Thoracic aorta (tissue), 2 donors: ENCODE results near the gene ZNF793. TPM values are rescaled to one million over a fixed set of nuclear protein-coding genes. Genes with fewer than 3 reads are reported as not detected.

ENCODE experiments used
- ATAC-seq: fragments of 150-250 bp; one replicate; pipeline ENCODE4 v1.8.0; 2017; ENCODE audit warnings: low read depth; ENCODE audit not compliant: insufficient number of reproducible peaks, low FRiP score
- DNase-seq: peaks from one replicate; pipeline ENCODE4 v3.0.0-alpha.2; 2020; ENCODE audit warnings: low spot score
- H3K27ac ChIP-seq, 2 donors: fragments of 200-600 bp; sonication (generic); 1 replicate in 1 of 2; 2 replicates in 1 of 2; pipeline ENCODE4 v1.5.1; 2016; ENCODE audit warnings: mild to moderate bottlenecking in 2 of 2, moderate library complexity in 2 of 2
- H3K27me3 ChIP-seq: fragments of 200-600 bp; sonication (generic); replicated peaks from 2 replicates; pipeline ENCODE4 v1.6.0; 2016; ENCODE audit warnings: mild to moderate bottlenecking; ENCODE audit not compliant: insufficient read depth
- H3K36me3 ChIP-seq: fragments of 200-600 bp; sonication (generic); one replicate; pipeline ENCODE4 v1.5.1; 2016
- H3K4me1 ChIP-seq, 2 donors: fragments of 200-600 bp; sonication (generic); 1 replicate in 1 of 2; 2 replicates in 1 of 2; pipeline versions ENCODE4 v1.5.1 to v1.6.0; 2016; ENCODE audit warnings: low read depth in 2 of 2, mild to moderate bottlenecking in 1 of 2; ENCODE audit not compliant: control insufficient read depth in 1 of 2
- H3K4me3 ChIP-seq: fragments of 200-600 bp; sonication (generic); 2 replicates; pipeline ENCODE4 v1.5.1; 2016; ENCODE audit warnings: mild to moderate bottlenecking
- H3K9me3 ChIP-seq: fragments of 200-600 bp; sonication (generic); 2 replicates; pipeline ENCODE4 v1.5.1; 2016
- CTCF ChIP-seq: fragments of 200-600 bp; sonication (generic); IDR thresholded peaks from one replicate; pipeline ENCODE4 v1.5.1; 2019; ENCODE audit warnings: antibody characterized with exemption
- total RNA-seq, 2 donors: library from RNA; depleted of rRNA; stranded (reverse); fragments of >200 nt; gene quantifications; one replicate each; pipeline versions ENCODE4 v1.1.0 to v1.2.3, GENCODE V29; 2016

ZNF793 gene
- total RNA-seq, 2 donors from 2014 or later = 11.8 to 12.1 TPM

DNA sequence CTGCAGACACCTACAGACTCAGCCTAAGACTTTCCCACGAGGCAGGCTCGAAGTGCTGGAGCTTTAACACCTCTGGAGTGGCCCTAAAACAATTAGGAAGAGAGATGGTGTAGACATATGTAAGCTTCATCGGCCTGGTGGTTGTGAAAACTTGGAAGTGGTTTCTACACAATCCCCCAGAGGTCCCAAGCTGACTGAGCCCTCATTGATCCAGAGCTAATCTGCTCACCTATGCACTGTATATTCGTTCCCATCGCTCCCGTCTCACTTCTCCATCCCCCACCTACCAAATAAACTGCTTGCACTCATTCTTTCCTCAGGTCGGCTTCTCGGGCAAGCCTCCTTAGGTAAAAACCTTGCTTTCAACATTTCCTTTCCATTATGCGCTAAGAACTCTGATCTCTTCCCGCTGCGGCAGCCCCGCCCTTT lies 767 bp upstream of the ZNF793 start:
- Histone ChIP-seq H3K36me3 (peaks cover 5% of the 10 kb centered on the region), H3K27ac (peak overlapping the region; percentile 82 to 95), H3K9me3 (no peaks in the 10 kb centered on the region), H3K4me1 (peaks cover 6 to 16% of the 10 kb centered on the region in 2 donors), H3K4me3 (peak overlapping the region; percentile 69), H3K27me3 (no peaks in the 10 kb centered on the region)
- ATAC-seq (peak; percentile 38), DNase-seq (no peak)
- TF ChIP-seq CTCF = no peak

DNA sequence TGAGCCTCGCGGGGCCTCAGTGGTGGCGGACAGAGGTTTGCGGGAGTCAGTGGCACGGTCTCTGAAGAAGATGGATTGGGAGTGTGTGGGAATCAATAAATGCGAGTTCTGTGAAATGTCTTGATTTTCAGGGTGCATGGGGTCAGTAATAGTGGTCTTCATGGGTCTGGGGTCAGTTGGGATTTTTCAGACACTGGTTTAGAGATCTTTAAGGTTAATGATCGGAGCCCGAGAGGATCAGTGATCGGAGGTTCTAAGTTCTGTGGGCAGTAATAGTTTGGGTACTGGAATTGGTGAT lies 377 bp downstream of the ZNF793 start:
- peak overlapping the region; percentile 69 for H3K4me3 ChIP-seq
- peaks cover 6 to 16% of the 10 kb centered on the region in 2 donors for H3K4me1 ChIP-seq
- H3K27ac ChIP-seq = peak overlapping the region; percentile 82 to 95
- peaks cover 10% of the 10 kb centered on the region for H3K36me3 ChIP-seq
- H3K27me3 ChIP-seq = no peaks in the 10 kb centered on the region
- TF ChIP-seq CTCF = no peak
- ATAC-seq (no peak), DNase-seq (no peak)
- H3K9me3 ChIP-seq = no peaks in the 10 kb centered on the region

DNA sequence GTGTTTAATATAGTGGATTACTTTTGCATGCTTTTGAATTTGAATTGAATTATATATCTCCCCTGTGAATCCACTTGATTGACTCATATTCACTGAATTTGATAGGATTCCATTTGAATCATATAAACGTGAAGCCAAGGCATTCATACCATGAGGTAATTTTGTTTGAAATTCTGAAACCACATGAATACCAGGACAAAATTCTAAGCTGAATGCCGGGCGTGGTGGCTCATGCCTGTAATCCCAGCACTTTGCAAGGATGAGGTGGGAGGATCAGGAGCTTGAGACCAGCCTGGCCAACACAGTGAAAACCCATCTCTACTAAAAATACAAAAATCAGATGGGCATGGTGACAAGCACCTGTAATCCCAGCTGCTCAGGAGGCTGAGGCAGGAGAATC lies 4.4 kb downstream of the ZNF793 start:
- no peak overlapping the region for H3K4me3 ChIP-seq
- no peak overlapping the region for H3K27ac ChIP-seq
- H3K4me1 ChIP-seq = peaks cover 2 to 9% of the 10 kb centered on the region in 2 donors
- no peak for TF ChIP-seq CTCF
- DNase-seq (no peak), ATAC-seq (no peak)
- peaks cover 3% of the 10 kb centered on the region for H3K9me3 ChIP-seq
- no peaks in the 10 kb centered on the region for H3K27me3 ChIP-seq
- H3K36me3 ChIP-seq = peaks cover 34% of the 10 kb centered on the region

DNA sequence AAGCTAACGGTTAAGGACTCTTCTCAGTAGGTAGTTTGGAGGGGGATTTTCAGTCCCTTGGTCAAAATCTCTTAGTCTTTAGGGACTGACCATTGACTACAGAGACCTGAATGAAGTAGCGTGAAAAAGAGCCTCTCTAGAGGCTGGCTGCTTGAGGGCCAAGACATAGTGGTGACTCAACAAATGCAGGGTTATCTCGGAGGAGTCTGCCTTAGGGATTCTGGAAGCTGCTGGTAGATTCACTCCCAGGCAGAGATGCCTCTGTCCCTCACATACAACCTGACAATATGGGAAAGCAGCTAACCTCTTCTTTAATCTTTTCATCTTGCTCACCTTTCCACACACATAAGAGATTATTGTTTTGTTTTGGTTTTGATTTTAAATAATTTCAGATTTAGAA lies 5.1 kb downstream of the ZNF793 start:
- no peak for DNase-seq
- H3K9me3 ChIP-seq = peaks cover 3% of the 10 kb centered on the region
- H3K36me3 ChIP-seq = peaks cover 40% of the 10 kb centered on the region
- H3K27ac ChIP-seq = no peak overlapping the region
- H3K4me3 ChIP-seq = no peak overlapping the region
- no peak for TF ChIP-seq CTCF
- peaks cover 2 to 9% of the 10 kb centered on the region in 2 donors for H3K4me1 ChIP-seq
- no peak for ATAC-seq
- no peaks in the 10 kb centered on the region for H3K27me3 ChIP-seq

DNA sequence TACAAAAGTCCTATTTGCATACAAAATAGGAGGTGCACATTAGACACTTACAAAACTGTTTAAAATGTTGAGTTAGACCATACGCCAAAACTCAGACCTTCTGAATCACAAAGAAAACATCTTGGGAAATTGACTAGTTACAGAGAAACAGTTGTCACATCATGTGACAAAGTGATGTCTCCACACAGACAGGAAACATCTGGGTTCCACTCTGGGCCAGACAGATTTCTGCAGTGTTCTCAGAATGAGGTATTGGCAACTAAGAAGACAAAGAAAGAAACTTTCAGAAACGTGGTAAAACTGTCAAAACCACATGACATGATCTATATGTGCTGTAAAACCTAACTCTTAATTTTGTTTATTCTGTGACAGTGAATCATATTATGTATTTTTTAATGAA lies 6.7 kb downstream of the ZNF793 start:
- Histone ChIP-seq H3K4me3 (no peak overlapping the region), H3K36me3 (peaks cover 54% of the 10 kb centered on the region), H3K9me3 (peaks cover 3% of the 10 kb centered on the region), H3K27me3 (no peaks in the 10 kb centered on the region), H3K27ac (no peak overlapping the region), H3K4me1 (no peaks in the 10 kb centered on the region)
- no peak for TF ChIP-seq CTCF
- ATAC-seq = no peak
- DNase-seq = no peak
